ENCODE measurements around the gene DOCK10.

Gene DOCK10

DNA sequence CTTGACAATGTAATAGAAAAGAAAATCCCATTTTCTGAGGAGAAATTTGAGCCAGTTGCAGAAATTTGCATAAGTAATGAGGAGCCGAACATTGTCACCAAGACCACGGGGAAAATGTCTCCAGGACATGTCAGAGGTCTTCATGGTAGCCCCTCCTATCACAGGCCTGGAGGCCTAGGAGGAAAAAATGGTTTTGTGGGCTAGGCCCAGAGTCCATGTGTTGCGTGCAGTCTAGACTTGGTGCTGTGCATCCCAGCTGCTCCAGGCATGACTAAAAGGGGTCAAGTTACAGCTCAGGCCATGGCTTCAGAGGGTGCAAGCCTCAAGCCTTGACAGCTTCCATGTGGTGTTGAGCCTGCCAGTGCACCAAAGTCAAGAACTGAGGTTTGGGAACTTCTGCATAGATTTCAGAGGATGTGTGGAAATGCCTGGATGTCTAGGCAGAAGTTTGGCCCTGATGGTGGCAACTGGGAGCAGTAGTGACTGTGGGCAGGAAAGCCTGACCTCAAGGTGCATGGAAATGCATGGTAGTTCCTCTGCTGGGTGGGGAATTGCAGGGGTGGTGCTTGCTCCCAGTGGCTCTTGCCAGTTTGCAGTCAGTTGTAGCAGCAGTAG lies 284.2 kb downstream of the DOCK10 start:
- H3K36me3 Mint-ChIP-seq, result peaks cover 60% of the 10 kb centered on the region
- H3K27me3 Mint-ChIP-seq, result no peaks in the 10 kb centered on the region
- H3K4me3 Mint-ChIP-seq, result no peak overlapping the region
- no peak overlapping the region for H3K27ac Mint-ChIP-seq
- CTCF ChIA-PET, result no interaction called here
- peaks cover 27% of the 10 kb centered on the region for H3K9me3 Mint-ChIP-seq
- no peak for DNase-seq
- H3K4me1 Mint-ChIP-seq, result no peaks in the 10 kb centered on the region

DNA sequence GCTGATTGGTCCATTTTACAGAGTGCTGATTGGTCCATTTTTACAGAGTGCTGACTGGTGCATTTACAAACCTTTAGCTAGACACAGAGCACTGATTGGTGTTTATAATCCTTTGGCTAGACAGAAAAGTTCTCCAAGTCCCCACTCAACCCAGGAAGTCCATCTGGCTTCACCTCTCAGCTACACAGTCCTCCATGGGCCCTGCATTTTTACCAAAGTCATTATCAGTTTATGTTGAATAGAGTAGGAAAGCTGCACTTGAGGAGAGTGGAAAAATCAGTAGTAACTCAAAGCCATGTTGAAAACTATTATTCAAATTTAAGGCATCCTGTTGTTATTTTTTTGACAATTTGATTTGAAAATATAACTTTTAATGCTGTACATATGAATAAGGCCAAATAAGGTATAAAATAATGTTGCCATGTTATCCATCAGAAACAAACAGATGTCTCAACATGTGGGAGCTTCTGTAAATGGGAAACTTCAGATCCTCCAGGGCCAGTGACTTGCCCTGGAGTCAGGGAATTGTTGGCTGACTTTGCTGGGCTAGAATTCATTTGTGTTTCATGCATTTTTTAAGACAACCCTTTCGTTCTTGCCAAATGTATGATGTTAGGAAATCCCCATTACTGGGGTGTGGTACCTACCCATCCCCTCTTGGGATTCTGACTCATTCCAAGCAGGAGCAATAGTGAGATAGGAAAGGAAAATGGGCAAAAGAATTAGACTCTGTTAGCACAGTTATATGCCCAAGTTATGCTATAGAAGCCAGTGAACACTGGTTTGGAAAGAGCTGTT lies 288.3 kb downstream of the DOCK10 start:
- Mint-ChIP-seq H3K27me3 (peaks cover under 1% of the 10 kb centered on the region), H3K27ac (no peak overlapping the region), H3K9me3 (peaks cover 22% of the 10 kb centered on the region), H3K4me1 (no peaks in the 10 kb centered on the region), H3K36me3 (peaks cover 22% of the 10 kb centered on the region), H3K4me3 (no peak overlapping the region)
- CTCF ChIA-PET, result interaction anchor here (1.2 kb wide), 1 partner anchor 24 kb away, joined by 3 read pairs; no protein-coding TSS in a partner anchor
- DNase-seq, result no peak

DNA sequence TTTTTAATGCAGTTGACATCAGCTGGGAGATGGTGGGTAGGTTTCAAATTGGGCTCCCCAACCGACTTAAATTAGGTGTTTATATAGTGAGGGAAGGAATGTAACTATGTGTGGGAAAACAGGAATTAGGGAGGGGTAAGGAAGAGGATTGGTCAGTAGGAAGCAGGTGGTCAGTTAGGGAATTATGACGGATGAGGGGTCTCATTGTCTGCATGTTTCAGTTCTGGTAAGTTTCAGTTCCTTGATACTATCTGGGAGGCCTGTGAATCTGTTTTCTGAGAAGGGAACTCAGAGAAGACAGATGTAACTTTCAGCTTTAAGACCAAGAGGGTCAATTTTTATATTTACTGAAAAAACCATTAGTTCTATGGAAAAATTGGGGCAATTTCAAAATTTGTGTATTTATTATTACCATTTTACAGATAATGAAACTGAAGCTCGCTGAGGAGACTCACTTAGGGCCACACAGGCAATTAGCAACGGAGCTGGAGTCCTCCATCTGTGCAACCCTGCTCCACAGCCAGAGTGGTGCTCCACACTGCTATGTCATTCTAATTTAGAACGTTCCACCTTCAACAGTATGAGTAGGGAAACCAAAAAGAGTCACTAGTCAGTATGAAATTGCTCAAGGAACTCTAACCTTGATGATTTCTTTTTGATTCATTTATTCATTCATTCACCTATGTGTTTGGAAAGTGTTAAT lies 290.1 kb downstream of the DOCK10 start:
- Mint-ChIP-seq H3K4me3 (no peak overlapping the region), H3K36me3 (peaks cover 4% of the 10 kb centered on the region), H3K27me3 (peaks cover 4% of the 10 kb centered on the region), H3K4me1 (no peaks in the 10 kb centered on the region), H3K9me3 (peaks cover 5% of the 10 kb centered on the region), H3K27ac (no peak overlapping the region)
- CTCF ChIA-PET, result no interaction called here
- DNase-seq, result no peak

DNA sequence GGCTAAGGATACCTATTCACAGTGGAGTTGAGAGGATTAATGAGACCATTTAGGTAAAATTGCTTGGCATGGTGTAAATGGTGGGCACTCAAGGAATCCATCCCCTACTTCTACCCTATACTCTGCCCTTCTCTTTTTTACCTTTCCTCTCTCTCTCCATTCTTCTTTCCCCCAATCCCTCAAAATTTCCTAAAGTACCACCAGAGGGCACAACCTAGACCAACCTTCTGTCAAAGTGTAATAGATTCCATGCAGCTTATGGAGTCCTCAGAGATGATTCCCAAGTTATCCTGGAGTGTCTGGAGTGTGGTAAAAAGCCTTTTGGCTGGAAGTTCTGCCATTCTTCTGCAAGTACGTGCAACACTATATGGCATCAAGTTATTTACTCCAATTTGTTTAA lies 293.1 kb downstream of the DOCK10 start:
- CTCF ChIA-PET, result no interaction called here
- H3K27me3 Mint-ChIP-seq, result peaks cover 4% of the 10 kb centered on the region
- no peak for DNase-seq
- H3K27ac Mint-ChIP-seq, result no peak overlapping the region
- no peaks in the 10 kb centered on the region for H3K4me1 Mint-ChIP-seq
- no peaks in the 10 kb centered on the region for H3K9me3 Mint-ChIP-seq
- H3K36me3 Mint-ChIP-seq, result no peaks in the 10 kb centered on the region
- no peak overlapping the region for H3K4me3 Mint-ChIP-seq

DNA sequence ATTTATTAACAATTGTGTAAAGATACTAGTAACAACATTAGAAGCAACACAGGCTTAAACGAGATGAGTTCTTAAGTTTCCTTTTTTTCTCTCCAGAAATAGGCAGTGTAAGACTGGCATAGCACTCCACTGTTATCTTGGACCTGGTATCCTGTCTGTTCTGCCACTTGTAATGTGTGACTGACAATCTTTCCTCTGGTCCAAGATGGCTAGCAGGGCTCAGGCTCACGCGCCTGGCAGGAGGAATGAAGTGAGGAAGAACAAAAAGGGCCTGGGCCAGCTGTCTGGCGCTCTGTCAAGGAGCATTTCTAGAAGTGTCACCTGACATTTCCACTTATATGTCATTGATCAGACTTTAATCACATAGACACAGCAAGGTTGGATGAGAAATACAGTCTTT lies 294.5 kb downstream of the DOCK10 start:
- no peak overlapping the region for H3K4me3 Mint-ChIP-seq
- DNase-seq, result no peak
- peaks cover 4% of the 10 kb centered on the region for H3K27me3 Mint-ChIP-seq
- H3K36me3 Mint-ChIP-seq, result no peaks in the 10 kb centered on the region
- H3K9me3 Mint-ChIP-seq, result no peaks in the 10 kb centered on the region
- no peaks in the 10 kb centered on the region for H3K4me1 Mint-ChIP-seq
- CTCF ChIA-PET, result no interaction called here
- H3K27ac Mint-ChIP-seq, result no peak overlapping the region

DNA sequence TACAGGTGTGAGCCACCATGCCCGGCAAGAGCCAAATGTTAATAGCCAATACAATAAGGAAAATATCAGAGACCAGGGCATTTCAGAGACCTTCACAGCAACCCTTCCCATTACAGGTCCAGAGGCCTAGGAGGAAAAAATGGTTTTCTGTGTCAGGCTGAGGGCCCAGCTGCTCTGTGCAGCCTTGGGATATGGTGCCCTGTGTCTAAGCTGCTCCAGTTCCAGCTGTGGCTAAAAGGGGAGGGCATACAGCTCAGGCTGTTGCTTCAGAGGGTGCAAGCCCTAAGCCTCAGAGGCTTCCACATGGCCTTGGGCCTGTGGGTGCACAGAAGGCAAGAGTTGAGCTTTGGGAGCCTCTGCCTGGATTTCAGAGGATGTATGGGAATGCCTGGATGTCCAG lies 306.0 kb downstream of the DOCK10 start:
- Mint-ChIP-seq H3K27me3 (no peaks in the 10 kb centered on the region), H3K4me1 (no peaks in the 10 kb centered on the region), H3K36me3 (no peaks in the 10 kb centered on the region), H3K4me3 (no peak overlapping the region), H3K9me3 (peaks cover 23% of the 10 kb centered on the region), H3K27ac (no peak overlapping the region)
- CTCF ChIA-PET, result no interaction called here
- no peak for DNase-seq

DNA sequence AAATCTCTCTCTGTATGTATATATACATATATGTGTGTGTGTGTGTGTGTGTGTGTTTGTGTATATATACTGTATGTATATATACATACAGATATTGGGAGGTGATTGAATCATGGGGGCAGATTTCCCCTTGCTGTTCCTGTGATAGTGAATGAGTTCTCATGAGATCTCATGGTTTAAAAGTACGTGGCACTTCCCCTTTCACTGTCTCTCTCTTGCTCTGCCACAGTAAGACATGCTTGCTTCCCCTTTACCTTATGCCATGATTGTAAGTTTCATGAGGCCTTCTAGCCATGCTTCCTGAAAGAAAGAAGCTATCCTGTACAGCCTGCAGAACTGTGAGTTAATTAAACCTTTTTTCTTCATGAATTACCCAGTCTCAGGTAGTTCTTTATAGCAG lies 307.3 kb downstream of the DOCK10 start:
- Mint-ChIP-seq H3K4me3 (no peak overlapping the region), H3K36me3 (no peaks in the 10 kb centered on the region), H3K4me1 (no peaks in the 10 kb centered on the region), H3K27ac (no peak overlapping the region), H3K27me3 (no peaks in the 10 kb centered on the region), H3K9me3 (peaks cover 23% of the 10 kb centered on the region)
- CTCF ChIA-PET, result no interaction called here
- DNase-seq, result no peak

DNA sequence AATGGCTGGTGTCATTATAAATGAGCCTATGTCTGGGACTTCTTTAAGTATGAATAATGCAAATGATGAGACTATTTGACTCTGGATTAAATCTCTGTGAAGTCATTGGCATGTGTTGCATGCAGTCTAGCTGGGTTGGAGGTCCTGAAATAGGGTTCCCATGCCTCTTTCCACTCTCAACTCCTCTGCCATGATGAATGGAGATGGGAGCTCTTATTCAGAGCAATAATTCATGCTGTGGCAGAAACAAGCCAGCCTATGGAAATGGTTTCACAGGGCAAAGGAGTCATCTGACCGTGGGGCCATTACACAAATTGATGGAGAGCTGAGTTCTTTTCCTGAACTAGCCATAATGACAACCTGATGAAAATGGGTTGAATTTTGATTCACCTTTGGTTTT lies 310.6 kb downstream of the DOCK10 start:
- Mint-ChIP-seq H3K36me3 (no peaks in the 10 kb centered on the region), H3K27ac (no peak overlapping the region), H3K9me3 (peaks cover 14% of the 10 kb centered on the region), H3K27me3 (no peaks in the 10 kb centered on the region), H3K4me3 (no peak overlapping the region), H3K4me1 (no peaks in the 10 kb centered on the region)
- DNase-seq, result no peak
- CTCF ChIA-PET, result interaction anchor here (0.6 kb wide), 1 partner anchor 98 kb away, joined by 4 read pairs; no protein-coding TSS in a partner anchor

DNA sequence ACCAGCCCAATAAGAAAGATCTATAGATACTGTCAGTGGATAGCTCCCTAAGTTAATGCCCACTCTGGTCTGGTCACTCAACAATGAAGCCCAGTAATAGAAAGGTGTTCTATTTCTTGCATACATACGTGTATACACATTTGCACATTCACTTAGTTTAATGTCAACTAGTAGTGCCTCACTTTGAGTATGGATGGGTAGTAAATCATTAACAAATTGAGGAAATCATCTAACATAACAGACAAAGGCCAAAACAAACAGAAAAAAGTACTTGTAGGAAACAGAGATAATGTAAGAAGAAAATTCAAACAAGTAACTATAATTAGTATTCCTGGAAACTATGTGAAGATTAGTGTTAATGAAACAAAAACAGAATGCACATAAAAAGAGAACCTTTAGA lies 312.8 kb downstream of the DOCK10 start:
- Mint-ChIP-seq H3K36me3 (no peaks in the 10 kb centered on the region), H3K4me1 (no peaks in the 10 kb centered on the region), H3K9me3 (peaks cover 3% of the 10 kb centered on the region), H3K27me3 (no peaks in the 10 kb centered on the region), H3K27ac (no peak overlapping the region), H3K4me3 (no peak overlapping the region)
- DNase-seq, result no peak
- CTCF ChIA-PET, result no interaction called here

DNA sequence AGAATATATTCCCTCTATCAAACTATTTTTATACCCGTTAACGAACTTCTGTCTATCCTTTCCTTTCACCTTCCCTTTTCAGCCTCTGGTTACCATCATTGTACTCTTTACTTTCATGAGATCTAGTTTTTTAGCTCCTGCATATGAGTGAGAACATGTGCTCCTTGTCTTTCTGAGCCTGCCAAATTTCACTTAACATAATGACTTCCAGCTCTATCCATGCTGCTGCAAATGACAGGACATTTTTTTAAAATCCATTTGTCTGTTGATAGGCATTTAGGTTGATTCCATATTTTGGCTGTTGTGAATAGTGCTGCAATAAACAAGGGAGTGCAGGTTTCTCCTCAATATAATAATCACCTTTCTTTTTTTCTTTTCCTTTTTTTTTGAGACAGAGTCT lies 317.9 kb downstream of the DOCK10 start:
- no peak for DNase-seq
- H3K9me3 Mint-ChIP-seq, result peaks cover 3% of the 10 kb centered on the region
- no peaks in the 10 kb centered on the region for H3K36me3 Mint-ChIP-seq
- H3K27me3 Mint-ChIP-seq, result no peaks in the 10 kb centered on the region
- H3K4me1 Mint-ChIP-seq, result no peaks in the 10 kb centered on the region
- no peak overlapping the region for H3K27ac Mint-ChIP-seq
- CTCF ChIA-PET, result no interaction called here
- no peak overlapping the region for H3K4me3 Mint-ChIP-seq

DNA sequence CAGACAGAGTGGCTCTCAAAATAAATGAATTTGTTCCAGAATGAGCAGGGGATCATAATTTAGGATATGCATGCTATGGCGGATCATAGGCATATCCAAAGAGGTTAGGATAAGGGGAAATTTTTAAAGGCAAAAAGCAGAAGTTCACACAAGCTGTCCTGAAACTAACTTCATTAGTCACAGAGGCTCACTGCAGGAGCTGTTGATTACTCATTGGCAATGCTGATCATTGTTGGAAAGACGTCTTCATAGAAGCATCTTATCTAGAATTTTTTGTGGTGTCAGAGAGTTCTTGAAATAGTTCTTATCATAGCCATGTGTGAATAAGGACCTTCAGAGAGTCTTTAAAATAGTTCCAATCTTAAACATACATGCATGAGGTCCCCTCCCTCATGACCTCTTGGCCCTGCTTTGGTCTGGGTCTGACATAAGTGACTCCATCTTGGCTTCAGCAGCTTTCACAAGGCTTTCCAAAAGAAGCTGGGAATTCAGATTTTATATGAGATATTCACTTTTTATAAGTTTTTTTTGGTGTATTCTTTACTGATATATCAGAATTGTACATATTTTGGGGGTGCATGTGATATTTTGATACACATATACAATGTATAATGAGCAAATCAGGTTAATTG lies 318.6 kb downstream of the DOCK10 start:
- CTCF ChIA-PET, result interaction anchor here (0.6 kb wide), 1 partner anchor 37 kb away, joined by 3 read pairs; no protein-coding TSS in a partner anchor
- Mint-ChIP-seq H3K4me1 (no peaks in the 10 kb centered on the region), H3K27me3 (no peaks in the 10 kb centered on the region), H3K36me3 (no peaks in the 10 kb centered on the region), H3K9me3 (peaks cover 3% of the 10 kb centered on the region), H3K27ac (no peak overlapping the region), H3K4me3 (no peak overlapping the region)
- no peak for DNase-seq

DNA sequence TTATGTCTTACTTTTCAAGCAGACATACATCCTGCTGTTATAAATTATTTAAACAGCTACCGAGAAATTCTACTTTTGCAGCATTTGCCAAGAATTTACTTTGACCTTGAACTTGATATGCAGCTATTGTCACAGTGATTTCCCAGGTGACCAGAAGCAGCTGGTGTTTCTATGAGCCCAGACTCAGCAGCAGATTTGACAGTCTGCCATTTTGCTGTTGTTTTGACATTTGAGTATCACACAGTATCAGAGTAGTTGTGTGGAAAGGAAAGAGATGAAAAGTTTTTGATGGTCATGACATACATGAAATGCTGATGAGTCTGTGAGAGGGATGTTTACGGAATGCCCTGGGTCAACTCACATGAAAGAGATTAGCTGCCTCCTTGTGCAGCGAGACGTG lies 319.5 kb downstream of the DOCK10 start:
- Mint-ChIP-seq H3K9me3 (no peaks in the 10 kb centered on the region), H3K27me3 (no peaks in the 10 kb centered on the region), H3K4me3 (no peak overlapping the region), H3K4me1 (no peaks in the 10 kb centered on the region), H3K36me3 (no peaks in the 10 kb centered on the region), H3K27ac (no peak overlapping the region)
- CTCF ChIA-PET, result interaction anchor here (0.6 kb wide), 1 partner anchor 36 kb away, joined by 3 read pairs; no protein-coding TSS in a partner anchor
- DNase-seq, result no peak

DNA sequence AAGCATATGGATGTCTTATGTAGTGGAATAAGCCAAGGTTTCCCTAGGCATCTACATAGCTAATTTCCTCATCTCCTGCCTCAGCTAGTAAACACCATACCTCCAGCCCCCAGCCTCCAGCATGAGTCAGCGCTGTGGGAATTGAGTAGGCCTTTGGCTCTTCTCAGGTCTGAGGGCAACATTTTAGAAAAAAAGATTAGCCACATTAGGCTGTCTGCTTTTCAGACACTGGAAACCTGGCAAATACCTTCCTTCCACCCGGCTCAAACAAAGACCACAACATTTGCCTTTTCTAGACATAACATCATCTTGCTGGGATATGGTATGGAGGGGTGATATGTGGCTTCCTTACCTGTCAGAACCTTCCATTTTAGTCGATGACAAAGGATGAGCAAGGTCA lies 320.0 kb downstream of the DOCK10 start:
- Mint-ChIP-seq H3K27me3 (no peaks in the 10 kb centered on the region), H3K4me1 (no peaks in the 10 kb centered on the region), H3K4me3 (no peak overlapping the region), H3K36me3 (no peaks in the 10 kb centered on the region), H3K9me3 (no peaks in the 10 kb centered on the region), H3K27ac (no peak overlapping the region)
- CTCF ChIA-PET, result no interaction called here
- no peak for DNase-seq

DNA sequence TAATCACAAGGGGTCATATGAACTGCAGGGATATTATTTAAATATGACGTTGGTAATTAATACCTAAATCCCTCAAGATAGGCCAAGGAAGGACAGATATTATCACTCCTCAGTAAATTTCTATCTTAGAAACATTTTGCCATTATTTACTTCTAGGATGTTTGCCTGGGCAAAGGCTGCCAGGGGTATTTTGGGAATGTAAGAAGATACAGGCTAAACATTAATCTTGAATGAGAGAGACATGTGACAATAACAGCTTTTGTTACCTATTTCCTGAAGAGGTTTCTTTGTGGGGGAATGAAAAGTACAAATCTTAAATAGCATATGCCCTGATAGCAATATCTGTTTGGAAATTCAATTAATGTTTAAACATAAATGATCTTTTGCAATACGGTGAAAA lies 325.3 kb downstream of the DOCK10 start:
- CTCF ChIA-PET, result no interaction called here
- H3K36me3 Mint-ChIP-seq, result no peaks in the 10 kb centered on the region
- no peak overlapping the region for H3K27ac Mint-ChIP-seq
- no peaks in the 10 kb centered on the region for H3K4me1 Mint-ChIP-seq
- H3K27me3 Mint-ChIP-seq, result peaks cover 9% of the 10 kb centered on the region
- no peak for DNase-seq
- H3K9me3 Mint-ChIP-seq, result no peaks in the 10 kb centered on the region
- H3K4me3 Mint-ChIP-seq, result no peak overlapping the region

All from activated naive CD4-positive, alpha-beta T cell treated with anti-CD3 and anti-CD28 coated beads, Interleukin-2, amount 10 ng/mL, durations not matched to agents 7 days and 5 days (primary cell).